NCI-H2227 (cell line): ENCODE measurements around the gene PLA2G2D.

Experiments used
- DNase-seq: peaks from one replicate; lab custom pipeline; 2025; ENCODE audit not compliant: unreplicated experiment; lab: John Stamatoyannopoulos, UW

Gene PLA2G2D, protein sequence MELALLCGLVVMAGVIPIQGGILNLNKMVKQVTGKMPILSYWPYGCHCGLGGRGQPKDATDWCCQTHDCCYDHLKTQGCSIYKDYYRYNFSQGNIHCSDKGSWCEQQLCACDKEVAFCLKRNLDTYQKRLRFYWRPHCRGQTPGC

DNA sequence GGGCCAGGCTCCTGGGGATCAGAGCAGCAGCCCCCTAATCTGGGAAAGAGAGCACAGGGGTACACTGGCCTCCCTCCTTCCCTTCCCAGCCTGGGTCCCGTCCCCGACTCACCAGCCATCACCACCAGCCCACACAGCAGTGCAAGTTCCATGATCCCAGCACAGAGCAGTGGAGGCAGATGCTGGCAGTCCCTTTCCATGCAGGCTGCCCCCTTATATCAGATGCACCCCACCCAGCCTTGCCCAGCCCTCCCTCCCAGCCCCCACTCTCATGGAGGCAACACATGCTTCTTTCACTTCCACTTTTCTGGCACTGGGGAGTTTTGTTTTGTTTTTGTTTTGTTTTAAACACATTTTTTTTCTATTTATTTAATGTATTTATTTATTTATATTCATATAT is at the start of gene PLA2G2D:
Gene PLA2G2D (minus strand): TSS at position 190 of the 400 bp plus-strand sequence. CDS start 38 bp downstream, at position 152.
- no peak for DNase-seq

DNA sequence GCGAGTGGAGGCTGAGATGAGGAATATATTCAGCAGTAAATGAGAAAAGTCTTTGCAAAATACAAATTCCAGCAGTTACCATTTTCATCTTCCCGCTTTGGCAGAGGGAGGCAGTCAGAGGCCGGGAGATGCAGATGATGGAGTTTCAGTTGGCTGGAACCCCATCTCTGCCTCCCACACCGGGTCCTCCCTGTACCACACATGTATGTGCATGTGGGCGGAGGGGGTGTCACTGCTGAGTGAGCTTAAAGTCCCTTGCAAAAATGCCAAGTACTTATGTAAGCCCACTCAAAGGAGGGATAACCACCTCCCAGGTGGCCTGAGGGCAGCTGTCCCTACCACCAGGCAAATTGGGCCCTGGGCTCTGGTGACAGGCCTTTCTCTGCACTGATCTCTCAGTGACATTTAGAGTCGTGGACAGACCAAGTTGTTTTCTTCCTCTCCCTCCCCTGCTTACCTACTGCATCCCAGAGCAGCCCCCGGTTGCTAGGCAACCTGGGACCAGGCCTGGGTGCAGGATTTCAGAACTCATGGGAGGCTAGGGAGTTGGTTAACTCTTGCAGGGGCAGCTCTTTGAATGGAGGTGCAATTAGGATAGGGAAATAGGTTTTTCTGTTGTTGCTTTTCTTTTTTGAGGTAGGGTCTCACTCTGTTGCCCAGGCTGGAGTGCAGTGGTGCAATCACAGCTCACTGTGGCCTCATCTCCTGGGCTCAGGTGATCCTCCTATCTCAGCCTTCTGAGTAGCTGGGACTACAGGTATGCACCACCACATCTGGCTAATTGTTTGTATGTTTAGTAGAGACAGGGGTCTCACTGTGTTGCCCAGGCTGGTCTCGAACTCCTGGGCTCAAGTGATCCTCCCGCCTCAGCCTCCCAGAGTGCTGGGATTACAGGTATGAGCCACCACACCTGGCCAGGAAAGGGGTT is 49.5 kb upstream of the PLA2G2D start:
- peak; percentile 26 for DNase-seq

DNA sequence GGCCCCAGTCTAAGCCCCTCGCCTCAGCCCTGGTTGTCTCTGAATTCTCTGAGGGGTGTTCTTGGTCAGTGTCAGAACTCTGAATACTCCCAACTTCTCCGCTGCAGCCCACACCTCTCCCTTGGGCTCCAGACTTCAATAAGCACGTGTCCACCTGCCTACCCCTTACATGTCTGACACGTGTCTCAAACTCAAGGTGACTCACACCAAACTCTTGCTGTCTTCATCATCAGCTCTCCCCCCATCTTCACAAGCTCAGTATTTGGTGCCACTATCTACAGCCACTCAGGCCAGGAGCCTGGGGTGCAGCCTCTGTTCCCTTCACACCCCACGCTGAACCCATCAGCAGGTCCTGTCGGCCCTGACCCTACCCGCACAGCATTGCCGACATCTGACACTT is 47.8 kb upstream of the PLA2G2D start:
- no peak for DNase-seq

DNA sequence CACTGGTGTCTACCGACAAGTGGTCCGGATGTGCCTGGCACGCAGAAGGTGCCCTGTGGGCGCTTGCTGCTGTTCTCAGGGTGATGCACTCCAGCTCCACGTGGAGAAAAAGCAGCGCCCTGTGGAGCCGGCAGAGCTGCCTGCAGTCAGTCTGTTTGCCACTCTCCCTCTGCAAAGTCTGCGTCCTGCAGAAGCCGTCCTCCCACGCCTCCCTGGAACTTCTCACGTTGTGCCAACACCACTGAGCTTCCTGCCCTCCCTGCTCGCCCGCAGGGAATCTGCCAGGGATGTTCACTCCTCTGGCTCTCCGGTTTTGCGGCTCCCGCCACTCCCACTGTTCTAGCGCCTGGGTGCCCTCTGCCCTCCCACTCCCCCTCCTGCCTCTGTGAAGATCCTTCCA is 46.7 kb upstream of the PLA2G2D start:
- DNase-seq = no peak

DNA sequence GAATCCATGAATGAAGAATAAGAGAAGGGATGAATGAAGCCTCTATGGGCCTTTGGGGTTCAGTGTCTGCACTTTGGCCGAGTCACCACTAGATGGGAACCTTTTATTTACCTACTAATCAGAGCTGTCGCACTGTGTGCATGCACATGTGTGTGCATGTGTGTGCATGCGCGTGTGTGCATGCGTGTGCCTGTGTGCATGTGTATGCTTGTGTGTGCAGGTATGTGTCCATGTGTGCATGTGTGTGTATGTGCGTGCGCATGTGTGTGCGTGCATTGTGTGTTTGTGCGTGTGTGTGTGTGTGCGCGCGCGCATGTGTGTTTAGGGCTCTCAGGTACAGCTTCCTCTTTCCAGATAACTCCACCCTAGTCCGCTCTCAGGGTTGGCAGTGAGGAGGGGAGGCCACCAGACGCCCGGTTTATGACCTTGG is 46.2 kb upstream of the PLA2G2D start:
- DNase-seq = no peak

DNA sequence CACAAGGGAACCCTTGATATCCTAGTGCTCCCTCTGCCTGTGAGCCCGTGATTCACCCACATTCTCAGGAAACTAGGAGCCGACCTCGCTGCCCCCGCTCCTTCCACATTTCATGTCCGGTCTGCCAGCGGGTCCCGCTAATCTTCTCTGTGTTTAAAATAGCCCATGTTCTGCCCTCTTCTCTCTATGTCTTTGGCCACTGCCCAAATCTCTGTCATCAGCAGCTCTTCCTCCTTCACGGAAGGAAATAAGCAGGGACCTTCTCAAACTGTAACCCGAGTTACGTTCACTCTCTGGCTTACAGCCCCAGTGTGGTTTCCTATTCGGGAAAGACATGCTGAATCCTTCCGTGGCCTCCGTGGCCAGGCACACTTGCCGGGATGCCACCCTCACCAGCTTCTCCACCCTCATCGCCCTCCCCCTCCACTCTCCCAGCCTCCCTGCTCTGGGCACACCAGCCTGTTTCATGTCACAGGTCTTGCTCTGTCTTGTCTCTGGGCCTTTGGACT is 45.4 kb upstream of the PLA2G2D start:
- no peak for DNase-seq

DNA sequence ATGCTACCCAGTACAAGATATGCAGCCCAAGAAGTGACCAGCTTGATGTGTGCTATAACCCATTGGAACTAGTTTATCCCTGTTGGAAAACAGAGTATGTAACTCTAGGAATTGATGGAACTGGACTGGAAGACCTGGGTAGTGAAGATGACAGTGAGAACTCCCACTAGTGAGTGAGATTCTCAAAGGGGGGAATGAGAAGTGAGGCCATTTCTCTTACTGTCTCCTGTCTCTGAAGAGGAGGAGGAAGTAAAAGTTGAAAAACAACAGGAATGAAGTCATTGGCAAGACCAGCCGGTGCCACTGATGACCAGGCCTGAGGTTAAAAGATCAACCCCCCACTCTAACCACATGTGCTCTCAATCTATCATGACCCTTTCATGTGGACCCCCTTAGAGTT is 40.7 kb upstream of the PLA2G2D start:
- DNase-seq = no peak

DNA sequence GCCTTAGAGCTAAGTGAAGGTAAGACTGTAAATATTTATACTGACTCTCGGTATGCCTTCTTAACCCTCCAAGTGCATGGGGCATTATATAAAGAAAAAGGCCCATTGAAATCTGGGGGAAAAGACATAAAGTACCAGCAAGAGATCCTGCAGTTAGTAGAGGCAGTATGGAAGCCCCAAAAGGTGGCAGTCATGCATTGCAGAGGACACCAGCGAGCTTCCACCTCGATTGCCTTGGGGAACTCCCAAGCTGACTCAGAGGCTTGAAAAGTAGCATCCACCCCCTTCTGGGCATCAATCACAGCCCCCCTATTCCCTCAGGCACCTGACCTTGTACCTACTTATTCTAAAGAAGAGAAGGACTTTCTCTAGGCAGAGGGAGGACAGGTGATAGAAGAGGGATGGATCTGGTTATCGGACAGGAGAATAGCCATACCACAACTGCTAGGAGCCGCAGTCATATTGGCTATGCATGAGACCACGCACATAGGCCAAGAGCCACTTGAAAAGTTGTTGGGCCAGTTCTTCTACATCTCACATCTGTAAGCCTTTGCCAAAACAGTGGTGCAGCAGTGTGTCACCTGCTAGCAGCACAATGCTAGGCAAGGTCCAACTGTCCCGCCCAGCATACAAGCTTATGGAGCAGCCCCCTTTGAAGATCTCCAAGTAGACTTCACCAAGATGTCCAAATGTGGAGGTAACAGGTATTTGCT is 39.2 kb upstream of the PLA2G2D start:
- no peak for DNase-seq

DNA sequence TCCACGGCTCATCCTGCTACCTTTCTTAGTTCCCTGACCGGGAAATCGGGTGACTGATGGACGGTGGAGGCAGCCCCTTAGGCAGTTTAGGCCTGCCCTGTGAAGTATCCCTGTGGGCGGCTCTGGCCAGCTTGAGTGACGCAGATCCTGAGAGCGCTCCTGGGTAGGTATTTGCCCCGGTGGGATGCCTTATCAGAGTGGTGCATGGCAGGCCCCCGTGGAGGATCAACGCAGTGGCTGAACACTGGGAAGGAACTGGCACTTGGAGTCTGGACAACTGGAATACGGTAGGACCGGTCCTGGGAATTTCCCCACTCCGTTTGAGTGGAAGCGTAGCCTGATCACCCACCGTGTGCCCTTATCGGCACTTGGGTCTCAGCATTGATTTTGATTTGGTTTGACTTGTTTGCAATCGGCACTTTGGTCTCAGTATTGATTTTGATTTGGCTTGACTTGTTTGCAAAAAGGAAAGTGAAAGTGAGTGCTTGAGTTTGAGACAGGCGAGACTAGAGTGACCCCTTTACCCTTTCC is 35.0 kb upstream of the PLA2G2D start:
- DNase-seq = no peak

DNA sequence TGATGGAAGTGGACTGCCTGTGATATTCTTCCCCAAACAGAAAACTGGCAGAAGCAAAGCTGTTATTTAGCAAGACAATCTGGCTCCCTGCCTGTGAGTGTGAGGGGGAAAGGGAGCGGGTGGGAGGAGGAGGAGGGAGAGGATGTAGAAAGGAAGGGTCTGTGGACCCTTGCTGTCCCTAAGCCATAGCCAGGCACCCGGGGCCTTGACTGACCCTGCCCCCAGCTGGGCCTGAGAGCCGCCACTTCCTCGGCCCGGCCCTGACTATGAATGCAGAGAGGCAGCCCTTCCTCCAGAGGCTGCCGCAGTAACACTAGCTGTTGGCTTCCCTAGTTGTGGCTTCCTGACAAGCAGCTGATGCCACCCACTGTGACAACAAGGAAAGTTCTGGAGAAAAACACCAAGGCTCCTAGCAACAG is 33.7 kb upstream of the PLA2G2D start:
- DNase-seq = peak; percentile 23

DNA sequence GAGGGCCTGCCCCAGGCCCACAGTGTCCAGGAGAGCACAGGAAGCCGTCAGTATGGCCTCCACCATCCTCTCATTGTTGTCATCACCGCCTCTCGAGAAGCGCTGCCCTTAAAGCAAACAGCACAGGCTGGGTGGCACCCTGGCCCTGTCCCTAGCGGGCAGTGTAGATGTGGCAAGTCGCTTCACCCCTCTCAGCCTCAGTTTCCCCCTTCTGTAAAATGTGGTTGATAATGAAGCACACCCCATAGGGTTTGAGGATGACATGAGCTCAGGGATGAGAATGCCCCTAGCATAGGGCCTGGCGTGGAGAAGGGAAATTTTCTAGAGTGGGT is 33.2 kb upstream of the PLA2G2D start:
- DNase-seq = no peak

DNA sequence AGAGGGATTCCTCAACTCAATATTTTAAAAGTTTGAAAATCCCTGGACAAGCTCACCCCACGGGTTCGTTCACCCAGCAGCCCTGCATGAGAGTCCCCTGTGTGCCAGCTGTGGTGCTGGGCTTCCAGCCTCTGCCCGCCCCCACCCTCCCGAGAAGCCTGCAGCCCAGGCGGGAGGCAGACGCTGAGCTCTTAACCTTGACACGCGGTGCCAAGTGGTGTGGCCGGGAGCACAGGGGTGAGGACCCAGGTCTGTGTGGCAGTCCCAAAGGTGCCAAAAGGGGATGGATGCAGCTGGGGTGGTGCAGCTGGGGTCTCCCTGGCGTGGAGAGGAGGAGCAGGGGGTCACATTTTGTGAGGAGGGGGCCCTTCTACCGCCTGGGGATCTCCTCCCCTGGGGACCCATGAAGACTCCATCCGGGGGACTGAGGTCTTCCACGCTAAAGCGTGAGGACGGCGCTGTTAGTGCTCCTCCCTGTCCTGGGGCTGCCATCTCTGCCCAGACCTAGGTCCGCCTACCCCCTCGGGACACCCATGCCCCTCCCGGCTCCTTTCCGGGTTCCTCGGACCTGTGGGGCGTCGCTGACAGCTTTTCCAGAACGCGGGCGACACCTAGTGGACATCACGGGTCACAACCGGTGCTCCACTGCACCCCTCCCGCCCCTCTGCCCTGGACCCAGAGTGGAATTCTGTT is 32.7 kb upstream of the PLA2G2D start:
- DNase-seq = peak; percentile 87

DNA sequence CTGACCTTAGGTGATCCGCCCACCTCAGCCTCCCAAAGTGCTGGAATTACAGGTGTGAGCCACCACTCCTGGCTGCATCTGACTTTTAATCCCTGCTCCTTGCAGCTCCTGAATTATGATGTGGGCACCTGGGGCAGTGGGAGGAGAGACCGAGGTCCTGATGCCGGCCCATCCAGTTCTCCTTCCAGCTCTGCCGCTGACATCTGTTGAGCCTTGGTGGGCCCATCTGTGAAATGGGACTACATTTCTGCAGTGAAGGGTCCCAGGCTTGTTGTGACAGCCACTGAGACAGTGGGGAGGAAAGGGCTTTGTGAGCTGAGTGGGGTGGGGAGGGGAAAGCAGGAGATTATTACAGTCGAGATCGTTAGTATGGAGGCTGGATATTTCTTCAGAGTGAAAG is 31.6 kb upstream of the PLA2G2D start:
- no peak for DNase-seq

DNA sequence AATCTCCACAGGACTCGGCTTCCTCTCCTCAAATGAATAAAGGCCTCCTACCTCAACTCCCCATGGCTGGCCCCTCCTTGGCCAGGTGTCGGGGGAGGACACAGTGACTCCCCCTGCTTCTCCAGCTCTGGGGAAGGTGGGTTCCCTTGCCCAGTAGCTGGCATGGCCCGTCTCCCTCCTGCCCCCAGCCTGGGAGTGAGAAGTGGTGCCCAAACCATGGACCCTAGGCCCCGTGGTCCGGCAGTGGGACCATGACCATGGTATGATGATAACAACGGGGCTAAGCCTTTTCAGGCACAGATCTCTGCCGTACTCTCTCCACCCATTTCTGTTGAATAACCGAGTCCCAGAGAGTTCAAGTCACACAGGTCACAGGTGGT is 31.0 kb upstream of the PLA2G2D start:
- DNase-seq = no peak

DNA sequence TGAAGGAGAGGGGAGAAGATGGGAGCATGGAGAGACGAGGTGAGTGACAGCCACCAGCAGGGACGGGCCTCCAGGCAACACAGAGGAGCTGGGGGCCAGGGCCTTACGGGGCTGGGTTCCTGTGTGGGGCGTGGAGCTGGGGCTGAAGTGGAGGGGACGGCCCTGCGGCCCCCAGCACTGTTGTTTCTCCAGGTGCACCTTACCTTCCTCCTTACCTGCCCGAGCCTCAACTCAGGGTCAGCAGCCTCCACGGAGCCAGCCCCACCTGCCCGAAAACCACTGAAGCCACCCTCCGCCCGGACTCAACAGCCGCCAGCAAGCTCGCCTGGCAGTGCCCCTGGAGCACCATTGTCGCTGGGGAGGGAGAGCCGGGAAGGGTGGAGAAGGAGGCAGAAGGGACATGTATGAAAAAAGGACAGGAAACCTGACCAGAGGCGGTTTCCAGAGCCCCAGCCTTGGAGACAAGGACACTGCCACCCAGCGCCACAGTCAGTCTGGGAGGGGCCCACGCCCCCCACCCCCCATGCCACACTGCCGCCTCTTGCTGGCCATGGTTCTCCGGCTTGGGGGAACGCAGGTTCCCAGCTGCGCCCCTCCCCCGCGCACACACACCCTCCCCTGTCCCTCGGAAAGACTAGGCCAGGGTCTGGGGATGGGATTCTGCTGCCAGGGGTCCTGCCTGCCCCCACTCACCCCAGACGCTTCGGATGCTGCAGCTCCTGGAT is 30.4 kb upstream of the PLA2G2D start:
- DNase-seq = no peak

DNA sequence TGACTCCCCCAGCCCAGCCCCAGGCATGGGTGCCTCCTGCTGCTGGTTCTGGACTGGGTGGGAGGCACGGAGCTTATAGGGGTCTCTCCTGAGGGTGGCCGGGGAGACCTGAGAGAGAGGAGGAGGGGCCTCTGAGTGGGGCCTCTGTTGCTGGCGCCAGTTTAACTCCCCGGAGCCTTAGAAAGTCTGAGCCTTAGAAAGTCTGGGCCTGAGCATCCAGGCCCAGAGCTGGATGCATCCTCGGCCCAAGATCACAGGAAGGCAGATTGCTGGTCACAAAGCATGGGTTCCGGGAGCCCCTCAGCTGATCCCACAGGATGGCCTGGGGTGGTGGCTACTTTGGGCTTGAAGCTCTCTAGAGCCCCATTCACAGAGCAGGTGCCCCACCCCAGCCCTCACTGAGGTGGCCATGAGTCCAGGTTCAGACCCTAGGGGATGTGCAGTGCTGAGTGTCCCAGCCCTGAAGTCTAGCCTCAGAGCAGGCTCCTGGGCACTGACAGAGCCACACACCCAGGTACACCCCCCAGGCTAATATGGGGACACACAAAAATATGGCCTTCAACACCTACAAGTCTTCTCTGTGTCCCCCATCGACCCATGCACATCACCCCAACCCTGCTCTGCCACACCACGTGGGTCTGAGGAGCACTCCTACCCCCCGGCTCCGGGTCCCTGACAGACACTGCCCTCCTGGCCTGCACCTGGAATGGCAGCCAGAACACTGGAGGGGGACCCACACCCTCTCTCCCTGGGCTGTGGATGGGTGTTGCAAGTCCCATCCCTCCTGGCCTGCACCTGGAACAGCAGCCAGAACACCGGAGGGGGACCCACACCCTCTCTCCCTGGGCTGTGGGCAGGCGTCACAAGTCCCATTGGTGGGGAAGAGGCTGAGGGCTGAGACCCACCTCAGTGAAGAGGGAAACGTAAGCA is 29.5 kb upstream of the PLA2G2D start:
- no peak for DNase-seq

DNA sequence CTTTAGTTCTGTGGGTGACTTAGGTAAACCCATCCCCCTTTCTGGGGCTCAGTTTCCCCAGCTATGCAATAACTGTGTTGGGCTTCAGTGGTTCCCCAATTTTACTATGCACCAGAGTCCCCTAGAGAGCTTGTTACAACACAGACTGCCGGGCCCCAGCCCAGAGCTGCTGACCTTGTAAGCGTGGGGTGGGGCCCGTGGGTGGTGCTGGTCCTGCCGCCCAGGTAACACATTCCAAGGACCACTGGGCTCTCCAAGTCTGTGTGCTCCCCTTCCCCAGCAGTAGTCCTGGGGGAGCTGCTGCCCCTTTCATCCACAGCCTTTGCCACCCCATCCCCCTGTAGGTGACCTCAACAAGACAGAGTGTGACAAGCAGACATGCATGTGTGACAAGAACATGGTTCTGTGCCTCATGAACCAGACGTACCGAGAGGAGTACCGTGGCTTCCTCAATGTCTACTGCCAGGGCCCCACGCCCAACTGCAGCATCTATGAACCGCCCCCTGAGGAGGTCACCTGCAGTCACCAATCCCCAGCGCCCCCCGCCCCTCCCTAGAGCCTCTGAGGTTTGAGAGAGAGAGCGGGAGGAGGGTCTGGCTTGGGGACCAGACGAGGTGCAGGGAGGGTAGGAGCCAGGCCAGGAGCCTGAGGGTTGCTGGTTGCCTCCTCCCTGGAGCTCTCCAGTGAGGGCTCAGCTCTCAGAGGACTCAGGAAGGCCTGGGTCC is 28.7 kb upstream of the PLA2G2D start:
- DNase-seq = no peak

DNA sequence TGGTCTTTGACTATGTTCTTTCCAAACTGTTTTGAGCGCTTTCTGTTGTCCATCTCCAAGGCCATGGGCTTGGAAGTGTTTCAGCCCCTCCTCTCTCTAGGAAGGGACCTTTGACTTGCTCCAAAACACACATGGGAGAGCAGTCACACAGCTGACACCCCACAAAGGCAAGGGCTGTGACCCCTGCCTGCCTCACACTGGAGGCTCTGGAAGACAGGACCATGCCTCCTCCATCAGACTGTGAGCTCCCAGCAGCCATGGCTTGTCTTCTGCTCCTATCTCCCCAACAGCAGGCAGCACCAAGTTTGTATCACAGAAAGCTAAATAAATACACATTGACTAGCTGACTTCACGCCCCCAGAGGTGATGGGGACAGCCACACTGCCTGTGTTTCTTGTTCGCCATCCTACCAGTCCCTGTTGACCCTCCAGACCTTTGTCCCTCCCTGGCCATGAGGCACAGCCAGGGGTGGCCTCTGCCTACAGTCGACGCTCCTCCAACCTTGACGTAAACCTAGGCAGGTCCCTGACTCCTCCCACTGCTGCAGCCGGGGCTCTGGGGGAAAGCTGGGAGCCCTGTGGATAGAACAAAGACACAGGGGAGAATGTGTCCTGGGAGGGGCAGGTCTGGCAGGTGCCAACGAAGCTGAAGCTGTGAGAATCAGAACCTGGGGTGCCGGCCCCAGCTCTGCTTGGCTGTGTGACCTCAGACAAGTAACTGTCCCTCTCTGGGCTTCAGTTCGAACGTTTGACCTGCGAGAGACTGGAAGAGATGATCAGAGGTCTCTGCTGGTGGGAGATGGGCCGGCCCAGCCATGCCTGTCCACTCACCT is 24.6 kb upstream of the PLA2G2D start:
- DNase-seq = no peak
